HepG2 (cell line): Measurements from ENCODE around the gene RPLP2. TPM values are rescaled to one million over a fixed set of nuclear protein-coding genes. Genes with fewer than 3 reads are reported as not detected.
A peak's percentile ranks its signal among the peaks of the same experiment; 100 is the strongest.

ENCODE experiments used
- AGO2 ChIP-seq: fragments of 200-400 bp; formaldehyde crosslinking; optimal IDR thresholded peaks from 2 replicates; pipeline ENCODE3; 2017; ENCODE audit warnings: mild to moderate bottlenecking, low read depth, low read length, moderate library complexity
- CENPT ChIP-seq: sonication (generic); formaldehyde crosslinking; IDR thresholded peaks from 2 replicates; pipeline ENCODE4 v1.8.0; 2022; ENCODE audit warnings: low read depth, mild to moderate bottlenecking, moderate library complexity, missing genetic modification reagents
- CHCHD3 ChIP-seq: sonication (generic); formaldehyde crosslinking; IDR thresholded peaks from 2 replicates; pipeline ENCODE4 v1.8.0; 2022; ENCODE audit warnings: mild to moderate bottlenecking, missing genetic modification reagents, moderate library complexity
- FOXM1 ChIP-seq: sonication (generic); formaldehyde crosslinking; IDR thresholded peaks from 2 replicates; pipeline ENCODE4 v1.5.0; 2020; ENCODE audit warnings: missing genetic modification reagents
- FOXP1 ChIP-seq, 2 experiments: fragments of 450-650 bp in 1 of 2; IDR thresholded peaks; 2 replicates each; pipeline ENCODE4 v1.6.1; 2017 to 2018; ENCODE audit warnings: antibody characterized with exemption in 1 of 2
- GATAD1 ChIP-seq: IDR thresholded peaks from 2 replicates; pipeline ENCODE4 v1.6.1; 2016; ENCODE audit warnings: missing genetic modification reagents, missing compliant biosample characterization
- GFI1 ChIP-seq: sonication (generic); formaldehyde crosslinking; IDR thresholded peaks from 2 replicates; pipeline ENCODE4 v1.5.0; 2020; ENCODE audit warnings: missing genetic modification reagents, mild to moderate bottlenecking, borderline replicate concordance
- HNRNPK ChIP-seq: fragments of 200-400 bp; formaldehyde crosslinking; IDR thresholded peaks from 2 replicates; pipeline ENCODE4 v1.6.1; 2018; ENCODE audit warnings: low read length, low read depth, moderate library complexity, mild to moderate bottlenecking; ENCODE audit not compliant: poor library complexity, severe bottlenecking
- MEF2D ChIP-seq: sonication (generic); formaldehyde crosslinking; IDR thresholded peaks from 2 replicates; pipeline ENCODE4 v1.5.1; 2020; ENCODE audit warnings: mild to moderate bottlenecking, missing genetic modification reagents
- NFE2L1 ChIP-seq: sonication (generic); formaldehyde crosslinking; IDR thresholded peaks from 2 replicates; pipeline ENCODE4 v1.4.0; 2020; ENCODE audit warnings: missing genetic modification reagents, mild to moderate bottlenecking, borderline replicate concordance
- NR1H2 ChIP-seq: sonication (generic); formaldehyde crosslinking; IDR thresholded peaks from 2 replicates; pipeline ENCODE4 v1.8.1; 2022; ENCODE audit warnings: low read depth, missing genetic modification reagents, borderline replicate concordance
- NR2C2 ChIP-seq: sonication (generic); formaldehyde crosslinking; IDR thresholded peaks from 2 replicates; pipeline ENCODE4 v1.4.0; 2020; ENCODE audit warnings: missing genetic modification reagents, mild to moderate bottlenecking, moderate library complexity, borderline replicate concordance
- NRL ChIP-seq: sonication (generic); formaldehyde crosslinking; IDR thresholded peaks from 2 replicates; pipeline ENCODE4 v1.5.0; 2020; ENCODE audit warnings: missing genetic modification reagents, mild to moderate bottlenecking, moderate library complexity, borderline replicate concordance
- POLR2AphosphoS5 ChIP-seq: IDR thresholded peaks from 2 replicates; pipeline ENCODE4 v1.6.1; 2012; ENCODE audit warnings: low read depth, low read length
- PRMT3 ChIP-seq: sonication (generic); formaldehyde crosslinking; IDR thresholded peaks from 2 replicates; pipeline ENCODE4 v1.8.1; 2022; ENCODE audit warnings: low read depth, mild to moderate bottlenecking, moderate library complexity, missing genetic modification reagents, borderline replicate concordance
- RARA ChIP-seq: IDR thresholded peaks from 2 replicates; pipeline ENCODE4 v1.6.1; 2016; ENCODE audit warnings: missing genetic modification reagents, missing compliant biosample characterization
- RNF2 ChIP-seq: fragments of 450-650 bp; conservative IDR thresholded peaks from 2 replicates; pipeline ENCODE4 v1.6.1; 2016; ENCODE audit warnings: low read depth
- RXRA ChIP-seq: sonication (generic); formaldehyde crosslinking; IDR thresholded peaks from 2 replicates; pipeline ENCODE4 v1.5.1; 2020; ENCODE audit warnings: missing genetic modification reagents
- SRF ChIP-seq: IDR thresholded peaks from 2 replicates; pipeline ENCODE4 v1.6.1; 2011; ENCODE audit warnings: mild to moderate bottlenecking, low read depth, low read length, moderate library complexity
- TOE1 ChIP-seq: sonication (generic); formaldehyde crosslinking; IDR thresholded peaks from 2 replicates; pipeline ENCODE4 v1.4.0; 2020; ENCODE audit warnings: mild to moderate bottlenecking, missing genetic modification reagents
- U2AF1 ChIP-seq: fragments of 200-400 bp; formaldehyde crosslinking; optimal IDR thresholded peaks from 2 replicates; pipeline ENCODE3; 2017; ENCODE audit warnings: mild to moderate bottlenecking, low read depth, low read length
- ZC3H13 ChIP-seq: sonication (generic); formaldehyde crosslinking; IDR thresholded peaks from 2 replicates; pipeline ENCODE4 v1.8.1; 2023; ENCODE audit warnings: mild to moderate bottlenecking, missing genetic modification reagents, moderate library complexity
- ZNF232 ChIP-seq: sonication (generic); formaldehyde crosslinking; IDR thresholded peaks from 2 replicates; pipeline ENCODE4 v1.4.0; 2020; ENCODE audit warnings: missing genetic modification reagents, borderline replicate concordance
- ZNF282 ChIP-seq: fragments of 450-650 bp; IDR thresholded peaks from 2 replicates; pipeline ENCODE4 v1.6.1; 2018; ENCODE audit not compliant: partially characterized antibody
- ZNF430 ChIP-seq: sonication (generic); formaldehyde crosslinking; IDR thresholded peaks from 2 replicates; pipeline ENCODE4 v1.9.0; 2021; ENCODE audit warnings: mild to moderate bottlenecking, missing genetic modification reagents
- ZNF432 ChIP-seq: sonication (generic); formaldehyde crosslinking; IDR thresholded peaks from 2 replicates; pipeline ENCODE4 v1.5.0; 2020; ENCODE audit warnings: missing genetic modification reagents, mild to moderate bottlenecking, borderline replicate concordance
- ZNF557 ChIP-seq: sonication (generic); formaldehyde crosslinking; IDR thresholded peaks from 2 replicates; pipeline ENCODE4 v1.4.0; 2020; ENCODE audit warnings: missing genetic modification reagents
- ZNF749 ChIP-seq: sonication (generic); formaldehyde crosslinking; IDR thresholded peaks from 2 replicates; pipeline ENCODE4 v1.8.0; 2022; ENCODE audit warnings: mild to moderate bottlenecking, missing genetic modification reagents, moderate library complexity, borderline replicate concordance
- ZNF891 ChIP-seq: sonication (generic); formaldehyde crosslinking; IDR thresholded peaks from 2 replicates; pipeline ENCODE4 v1.5.0; 2020; ENCODE audit warnings: mild to moderate bottlenecking, missing genetic modification reagents
- ZSCAN9 ChIP-seq: IDR thresholded peaks from 2 replicates; pipeline ENCODE4 v1.6.1; 2016; ENCODE audit warnings: borderline replicate concordance
- polyA plus RNA-seq, 8 experiments: library from polyadenylated mRNA; depleted of rRNA in 3 of 8; stranded (reverse) in 7 of 8; unstranded in 1 of 8; fragments of >200 nt; fragmentation: Illumina TruSeq in 4 of 8; extraction: Trizol in 4 of 8; gene quantifications; 2 replicates each; pipeline versions ENCODE4 v1.2.1 to v1.2.3, GENCODE V29; 2011 to 2016; ENCODE audit warnings: low read depth in 4 of 8, missing spikeins in 1 of 8, mixed read lengths in 1 of 8; ENCODE audit not compliant: insufficient read depth in 1 of 8
- total RNA-seq, 5 experiments: library from RNA; depleted of rRNA; stranded (reverse); fragments of >200 nt; fragmentation: Illumina TruSeq; extraction: Trizol; gene quantifications; 2 replicates each; pipeline ENCODE4 v1.2.3, GENCODE V29; 2016; ENCODE audit warnings: low read depth in 1 of 5
- TF ChIP-seq, protein P1 (sequence below): fragments of 450-650 bp; IDR thresholded peaks from 2 replicates; pipeline ENCODE4 v1.6.1; 2016

The RPLP2 gene
- total and polyA plus RNA-seq, 2 of the 13 experiments (the other 11 are each of a cell fraction or from before 2014, with no cell fraction given), result 978 to 2,106 TPM

DNA sequence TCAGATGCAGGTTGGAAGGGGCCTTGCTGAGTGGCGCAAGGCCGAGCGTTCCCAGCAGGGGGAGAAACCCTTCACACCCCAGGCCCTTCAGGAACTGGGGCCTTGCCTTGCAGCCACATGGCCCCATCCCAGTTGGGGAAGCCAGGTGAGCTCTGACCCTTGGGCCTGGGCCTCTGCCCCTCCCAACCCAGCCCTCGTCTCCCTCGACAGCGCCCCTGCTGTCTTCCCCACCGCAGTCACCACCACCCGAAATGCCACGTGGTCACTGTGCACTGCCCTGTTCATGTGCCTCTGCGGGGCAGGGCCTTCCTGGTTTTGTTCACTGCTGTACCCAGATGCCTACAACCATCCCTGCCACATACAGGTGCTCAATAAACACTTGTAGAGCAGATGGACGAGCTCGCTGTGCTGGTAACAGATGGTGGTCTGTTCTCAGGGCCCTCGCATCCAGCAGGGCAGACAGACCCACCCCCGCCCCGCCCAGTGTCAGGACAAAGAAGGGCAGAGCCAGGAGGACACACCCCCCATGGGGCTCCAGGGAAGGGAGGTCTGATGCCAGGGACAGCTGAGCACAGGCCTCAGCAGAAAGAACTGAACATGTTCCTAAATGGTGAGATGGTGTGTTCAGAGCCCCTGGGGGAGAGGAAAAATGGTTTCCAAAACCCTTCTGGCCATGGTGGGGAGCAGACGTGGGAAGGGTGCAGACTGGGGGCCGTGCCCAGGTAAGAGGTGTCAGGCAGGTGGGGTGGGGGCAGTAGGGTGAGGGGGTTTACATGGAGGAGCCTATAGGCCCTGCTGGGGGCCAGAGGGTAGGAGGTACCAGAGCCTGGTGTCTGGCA lies 28.9 kb downstream of the RPLP2 start (continued):
- TF ChIP-seq ZSCAN9 (CRISPR knock-in tag), result 0 out of 2 replicates have a peak, but pooled peaks have one; percentile 74
- no peak for TF ChIP-seq TOE1 (CRISPR knock-in tag)
- TF ChIP-seq MEF2D, result 0 out of 2 replicates have a peak, but pooled peaks have one; percentile 34
- no peak for TF ChIP-seq U2AF1
- no peak for TF ChIP-seq HNRNPK
- TF ChIP-seq ZNF430, result no peak
- no peak for TF ChIP-seq SRF
- no peak for TF ChIP-seq ZNF282
- 0 out of 2 replicates have a peak, but pooled peaks have one; percentile 34 for TF ChIP-seq CENPT (CRISPR knock-in tag)
- peak; percentile 82 for TF ChIP-seq NRL (CRISPR knock-in tag)
- peak; percentile 67 for TF ChIP-seq AGO2
- TF ChIP-seq, protein P1, sequence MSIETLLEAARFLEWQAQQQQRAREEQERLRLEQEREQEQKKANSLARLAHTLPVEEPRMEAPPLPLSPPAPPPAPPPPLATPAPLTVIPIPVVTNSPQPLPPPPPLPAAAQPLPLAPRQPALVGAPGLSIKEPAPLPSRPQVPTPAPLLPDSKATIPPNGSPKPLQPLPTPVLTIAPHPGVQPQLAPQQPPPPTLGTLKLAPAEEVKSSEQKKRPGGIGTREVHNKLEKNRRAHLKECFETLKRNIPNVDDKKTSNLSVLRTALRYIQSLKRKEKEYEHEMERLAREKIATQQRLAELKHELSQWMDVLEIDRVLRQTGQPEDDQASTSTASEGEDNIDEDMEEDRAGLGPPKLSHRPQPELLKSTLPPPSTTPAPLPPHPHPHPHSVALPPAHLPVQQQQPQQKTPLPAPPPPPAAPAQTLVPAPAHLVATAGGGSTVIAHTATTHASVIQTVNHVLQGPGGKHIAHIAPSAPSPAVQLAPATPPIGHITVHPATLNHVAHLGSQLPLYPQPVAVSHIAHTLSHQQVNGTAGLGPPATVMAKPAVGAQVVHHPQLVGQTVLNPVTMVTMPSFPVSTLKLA, result peak; percentile 85
- no peak for TF ChIP-seq GFI1 (CRISPR knock-in tag)
- no peak for TF ChIP-seq ZNF557 (CRISPR knock-in tag)
- TF ChIP-seq FOXP1 (IDR thresholded peaks at IDR 0.05), result no peak
- no peak for TF ChIP-seq FOXP1 (CRISPR knock-in tag; IDR thresholded peaks at IDR 0.05)
- TF ChIP-seq FOXM1 (CRISPR knock-in tag), result no peak
- no peak for TF ChIP-seq CHCHD3 (CRISPR knock-in tag)
- TF ChIP-seq RARA (CRISPR knock-in tag), result peak; percentile 45; the same call in 1 of the 2 replicates
- peak; percentile 82 for TF ChIP-seq RXRA (CRISPR knock-in tag)
- no peak for TF ChIP-seq ZNF432 (CRISPR knock-in tag)
- TF ChIP-seq GATAD1, result peak; percentile 76
- no peak for TF ChIP-seq ZNF232 (CRISPR knock-in tag)
- no peak; the same call in 1 of the 2 replicates for TF ChIP-seq RNF2
- no peak for TF ChIP-seq PRMT3
- peak; percentile 87; the same call in 1 of the 2 replicates for TF ChIP-seq ZC3H13
- peak; percentile 71; the same call in 1 of the 2 replicates for TF ChIP-seq ZNF749 (CRISPR knock-in tag)
- no peak for TF ChIP-seq NFE2L1
- TF ChIP-seq ZNF891 (CRISPR knock-in tag), result peak; percentile 57; the same call in 1 of the 2 replicates
- TF ChIP-seq POLR2AphosphoS5, result 0 out of 2 replicates have a peak, but pooled peaks have one; percentile 47
- peak; percentile 68 for TF ChIP-seq NR2C2 (CRISPR knock-in tag)
- no peak; the same call in 1 of the 2 replicates for TF ChIP-seq NR1H2
